ENCODE data around the gene AMIGO1.

The AMIGO1 gene

DNA sequence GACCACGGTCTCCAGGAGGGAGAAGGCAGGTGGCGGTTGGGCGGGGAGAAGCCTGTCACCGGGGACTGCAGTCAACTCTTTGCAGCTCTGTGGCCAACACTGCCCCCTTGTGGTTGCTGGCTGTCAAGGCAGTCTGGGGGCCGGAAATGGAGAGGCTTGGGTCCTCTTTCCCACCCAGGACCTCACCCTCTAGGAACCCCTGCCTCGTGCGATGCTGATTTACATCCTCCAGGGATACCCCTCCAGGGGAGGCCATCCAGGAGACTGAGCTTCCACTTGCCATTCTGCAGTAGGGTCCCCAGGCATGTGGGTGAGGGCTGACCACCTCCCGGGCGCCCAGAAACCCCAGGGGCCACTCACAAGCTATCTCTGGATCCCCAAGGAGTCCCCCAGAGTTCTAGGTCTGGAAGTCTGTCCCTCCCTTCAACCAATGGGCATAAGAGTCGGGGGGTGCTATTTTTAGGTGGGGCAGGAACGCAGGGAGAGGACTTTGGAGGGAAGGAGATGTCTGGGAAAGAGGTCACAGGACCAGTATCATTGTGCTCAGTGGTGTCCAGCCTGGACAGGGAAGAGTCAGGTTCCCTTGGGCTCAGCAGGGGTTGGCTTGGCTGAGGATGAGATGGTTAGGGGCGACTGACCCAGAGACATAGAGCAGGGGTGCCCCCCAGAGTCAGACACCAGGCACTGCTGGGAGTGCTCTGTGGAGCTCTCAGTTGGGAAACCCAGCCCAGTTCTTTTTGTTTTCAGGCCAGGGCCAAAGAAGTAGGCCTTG, 23.0 kb upstream of the AMIGO1 start:
- peak; percentile 88 for DNase-seq (ENCODE audit: low read depth)

DNA sequence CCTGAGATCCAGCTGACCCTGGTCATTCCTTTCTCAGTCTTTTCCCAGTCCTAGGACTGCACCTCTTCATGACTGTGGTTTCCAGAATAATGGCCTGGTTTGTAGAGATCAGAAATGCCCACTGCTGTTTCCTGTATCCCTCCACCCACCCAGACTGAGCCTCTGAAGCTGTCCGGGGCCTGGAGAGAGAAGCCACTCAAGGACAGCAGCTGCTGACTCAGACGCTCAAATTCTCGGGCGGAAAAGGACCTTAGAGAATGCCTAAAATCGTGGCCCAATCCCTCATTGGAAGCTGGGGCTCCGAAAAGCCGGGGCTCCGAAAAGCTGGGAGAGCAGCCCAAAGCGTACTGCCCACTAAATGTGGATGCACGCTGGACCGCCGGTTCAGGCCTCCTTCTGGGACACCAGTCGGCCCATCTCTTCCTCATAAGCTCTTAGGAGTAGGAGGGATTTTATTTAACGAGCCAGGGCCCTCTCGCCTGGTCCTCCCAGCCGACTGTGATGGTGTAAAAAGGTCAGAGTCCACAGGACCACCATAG, 22.4 kb upstream of the AMIGO1 start:
- no peak for DNase-seq (ENCODE audit: low read depth)

DNA sequence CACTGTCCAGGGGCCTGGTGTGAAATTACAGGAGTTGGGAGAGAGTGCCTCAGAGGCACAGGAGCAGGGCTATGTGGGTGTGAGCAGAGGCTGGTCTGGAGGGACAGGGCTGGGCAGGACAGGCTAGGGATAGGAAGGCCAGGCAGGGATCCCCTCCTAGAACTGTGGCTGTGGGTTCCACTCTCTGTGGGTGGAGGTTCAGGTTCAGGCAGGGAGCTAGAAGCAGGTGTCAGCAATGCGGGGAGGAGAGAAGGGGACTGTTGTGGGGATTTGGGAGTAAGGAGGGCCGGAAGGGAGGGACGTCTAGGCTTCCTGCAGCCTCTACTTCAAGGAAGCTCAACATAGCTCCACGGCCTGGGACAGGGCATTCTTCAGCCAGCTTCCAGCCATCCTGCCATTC, 21.9 kb upstream of the AMIGO1 start:
- no peak for DNase-seq (ENCODE audit: low read depth)

DNA sequence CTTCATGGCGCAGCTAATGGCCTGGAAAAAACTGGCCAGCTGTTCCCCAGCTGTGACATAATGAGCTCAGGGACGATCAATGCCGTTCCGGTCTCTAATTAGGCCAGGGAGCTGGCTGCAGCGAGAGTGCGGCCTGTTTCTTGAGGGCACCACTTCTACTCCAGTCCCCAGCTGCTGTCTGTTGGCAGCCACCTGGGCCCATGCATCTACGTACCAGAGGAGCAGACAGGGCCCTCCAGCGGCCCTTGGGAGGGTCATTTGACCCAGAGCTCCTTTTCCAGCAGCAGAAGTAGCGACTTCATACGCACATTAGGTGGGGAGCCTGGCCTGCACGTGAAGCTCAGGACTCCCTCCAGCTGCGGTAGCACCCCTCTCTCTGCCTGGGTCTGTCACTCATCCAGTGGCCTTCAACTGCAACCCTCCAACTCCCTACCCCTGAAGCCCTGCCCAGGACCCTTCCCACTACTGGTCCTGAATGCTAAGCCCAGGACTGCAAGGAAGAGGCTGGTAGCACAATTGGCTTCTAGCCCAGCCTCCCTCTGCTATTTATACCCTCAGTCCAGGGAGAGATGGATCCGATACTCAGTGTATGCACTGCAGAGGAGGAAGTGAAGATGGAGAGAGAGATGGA, 21.0 kb upstream of the AMIGO1 start:
- no peak for DNase-seq (ENCODE audit: low read depth)

DNA sequence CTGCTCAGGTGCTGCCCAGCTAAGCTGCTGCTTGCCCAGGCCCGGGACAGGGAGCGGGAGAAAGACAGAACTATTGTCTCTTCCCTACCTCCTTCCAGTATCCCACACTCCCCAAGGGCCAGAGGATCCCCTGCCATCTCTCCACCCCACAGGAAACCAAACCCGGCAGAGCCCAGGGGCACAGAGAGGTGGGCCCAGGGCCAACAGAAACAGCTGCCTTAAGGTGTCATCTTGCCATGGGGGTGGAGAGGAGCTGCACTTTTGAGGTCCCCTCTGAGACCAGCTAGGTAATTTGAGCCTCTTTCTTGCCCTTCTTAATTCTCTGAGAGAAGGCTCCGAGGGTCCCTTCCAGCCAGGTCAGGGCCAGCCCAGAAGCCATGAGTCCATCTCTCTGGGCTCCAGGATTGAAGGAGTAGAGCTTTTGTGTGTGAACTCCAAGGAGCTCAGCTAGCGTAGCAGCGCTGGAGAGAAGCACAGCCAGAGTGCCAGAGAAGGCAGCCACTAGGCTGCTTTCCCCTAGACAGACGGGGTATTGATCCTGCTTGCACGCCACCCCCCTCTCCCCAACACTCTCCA, 20.4 kb upstream of the AMIGO1 start:
- DNase-seq (ENCODE audit: low read depth) = no peak

DNA sequence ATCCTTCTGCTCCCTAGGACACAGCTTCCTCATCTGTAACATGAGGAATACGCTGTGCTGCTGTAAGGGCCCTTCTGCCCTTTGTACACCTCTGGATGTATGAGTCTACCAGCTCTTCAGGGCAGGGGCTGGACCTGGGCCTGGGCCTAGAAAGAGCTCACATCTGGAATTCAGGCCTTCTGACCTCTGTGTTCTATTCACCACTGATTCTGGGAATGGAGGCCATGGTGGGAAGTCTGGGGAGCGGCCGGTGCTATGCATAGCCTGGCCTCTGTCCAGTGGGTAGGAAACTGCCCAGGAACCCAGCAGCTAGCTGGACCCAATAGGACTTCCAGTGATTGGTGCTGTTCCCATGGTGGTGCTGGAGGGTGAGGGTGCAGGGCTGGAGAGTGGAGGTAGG, 19.2 kb upstream of the AMIGO1 start:
- DNase-seq (ENCODE audit: low read depth) = no peak

DNA sequence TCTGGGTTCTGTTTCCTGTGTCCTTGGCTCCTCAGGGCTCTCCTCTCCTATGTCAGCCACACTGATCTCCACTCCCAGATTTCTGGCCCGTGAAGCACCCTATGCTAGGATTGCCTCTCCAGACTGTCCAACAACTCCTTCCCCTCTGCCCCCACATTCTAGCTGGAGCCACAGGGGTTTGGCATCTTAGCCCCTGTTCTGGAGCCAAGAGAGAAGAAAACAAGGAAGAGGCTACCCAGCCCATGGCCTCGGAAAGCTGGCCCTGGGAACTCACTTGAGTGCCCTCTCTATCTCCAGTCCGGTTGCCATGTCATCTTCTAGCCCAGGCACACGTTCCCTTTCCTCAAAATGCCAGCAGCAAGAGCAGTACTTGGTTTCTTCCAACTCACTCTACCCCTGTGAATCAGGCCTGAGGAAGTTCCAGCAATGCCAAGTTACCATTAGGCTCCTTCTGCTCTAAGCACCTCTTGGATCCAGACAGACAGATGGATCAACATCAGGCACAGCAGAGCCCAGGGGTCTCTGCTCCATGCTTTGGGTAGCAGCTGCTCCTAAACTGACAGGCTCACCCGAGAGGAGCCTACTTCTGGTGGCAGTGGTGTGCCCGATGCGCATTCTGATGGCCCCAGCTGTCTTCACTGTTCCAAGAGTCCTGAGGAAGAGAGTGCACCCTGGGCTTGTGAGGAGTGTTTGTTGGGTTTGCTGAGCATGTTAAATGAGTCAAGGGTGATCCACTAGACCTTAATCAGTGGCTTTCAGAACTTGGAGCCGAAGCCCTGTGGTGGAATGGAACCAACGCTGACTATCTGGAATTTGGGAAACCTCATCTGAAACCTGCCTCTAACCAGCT, 18.5 kb upstream of the AMIGO1 start:
- DNase-seq (ENCODE audit: low read depth) = no peak

DNA sequence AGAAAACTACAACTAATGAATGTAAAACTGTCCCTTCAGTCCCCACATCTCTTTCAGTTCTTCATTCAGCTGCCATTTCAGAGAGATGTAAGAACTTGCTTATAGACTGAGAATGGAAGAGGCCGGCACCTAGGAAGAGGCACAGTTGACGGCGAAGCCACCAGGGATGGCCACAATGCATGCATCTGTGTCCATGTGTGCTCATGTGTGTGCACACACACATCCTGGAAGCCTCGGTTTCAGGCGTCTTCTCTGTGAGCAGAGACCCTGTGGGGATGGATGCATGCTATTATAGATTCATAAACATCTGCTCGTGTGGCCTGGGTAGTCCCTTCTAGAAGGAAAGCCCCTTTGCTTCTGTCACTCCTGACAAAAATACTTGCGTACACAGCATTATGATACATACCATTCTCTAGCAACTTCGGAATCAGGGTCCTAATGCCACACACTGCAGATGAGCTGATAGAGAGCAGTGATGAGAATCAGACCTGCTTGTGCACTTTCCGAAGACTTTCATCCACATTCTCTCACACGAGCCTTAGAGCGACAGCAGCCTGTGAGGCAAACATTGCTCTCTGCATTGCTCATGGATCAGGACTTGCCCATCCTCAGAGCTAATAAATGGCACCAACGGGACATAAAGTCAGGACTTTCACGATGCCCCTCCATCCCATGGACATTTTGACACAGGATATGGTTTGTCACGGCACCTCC, 17.7 kb upstream of the AMIGO1 start:
- DNase-seq (ENCODE audit: low read depth) = no peak

DNA sequence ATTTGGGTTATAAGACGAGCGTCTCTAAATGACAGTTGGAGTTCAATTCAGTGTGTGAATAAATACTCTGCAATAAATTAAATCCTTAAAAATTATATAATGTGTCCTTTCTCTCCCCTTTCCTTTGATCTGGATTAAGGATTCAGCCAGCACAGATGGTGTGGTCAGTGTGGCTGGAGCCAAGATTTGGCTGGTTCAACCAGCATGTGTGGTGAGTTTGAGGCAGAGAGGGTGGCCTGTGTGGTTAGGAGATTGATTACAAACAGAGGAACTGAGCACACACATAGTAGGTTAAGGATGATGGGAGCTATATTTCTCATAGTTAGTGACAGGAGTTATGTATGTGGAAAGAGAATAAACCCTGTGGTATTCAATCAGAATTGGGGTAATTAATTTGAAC, 14.2 kb upstream of the AMIGO1 start:
- no peak for DNase-seq (ENCODE audit: low read depth)

DNA sequence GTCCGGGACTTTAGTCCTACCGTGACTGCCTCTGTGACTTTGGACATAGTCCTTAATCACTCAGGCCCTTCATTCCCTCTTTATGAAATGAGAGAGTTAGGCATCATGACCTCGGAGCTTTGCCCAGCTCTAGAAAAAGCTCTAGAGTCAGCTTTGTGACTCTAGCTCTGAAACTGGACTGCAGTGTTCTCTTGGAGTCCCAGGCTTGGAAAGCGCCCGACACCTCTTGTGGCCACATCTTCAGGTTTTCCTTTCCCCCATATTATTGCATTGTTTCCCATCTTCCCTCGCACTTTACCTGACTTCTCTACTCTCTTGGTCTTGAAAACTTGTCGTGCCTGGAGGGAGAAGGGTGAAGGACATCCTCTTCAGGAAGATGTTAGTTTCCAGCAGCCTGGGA, 12.5 kb upstream of the AMIGO1 start:
- no peak for DNase-seq (ENCODE audit: low read depth)

DNA sequence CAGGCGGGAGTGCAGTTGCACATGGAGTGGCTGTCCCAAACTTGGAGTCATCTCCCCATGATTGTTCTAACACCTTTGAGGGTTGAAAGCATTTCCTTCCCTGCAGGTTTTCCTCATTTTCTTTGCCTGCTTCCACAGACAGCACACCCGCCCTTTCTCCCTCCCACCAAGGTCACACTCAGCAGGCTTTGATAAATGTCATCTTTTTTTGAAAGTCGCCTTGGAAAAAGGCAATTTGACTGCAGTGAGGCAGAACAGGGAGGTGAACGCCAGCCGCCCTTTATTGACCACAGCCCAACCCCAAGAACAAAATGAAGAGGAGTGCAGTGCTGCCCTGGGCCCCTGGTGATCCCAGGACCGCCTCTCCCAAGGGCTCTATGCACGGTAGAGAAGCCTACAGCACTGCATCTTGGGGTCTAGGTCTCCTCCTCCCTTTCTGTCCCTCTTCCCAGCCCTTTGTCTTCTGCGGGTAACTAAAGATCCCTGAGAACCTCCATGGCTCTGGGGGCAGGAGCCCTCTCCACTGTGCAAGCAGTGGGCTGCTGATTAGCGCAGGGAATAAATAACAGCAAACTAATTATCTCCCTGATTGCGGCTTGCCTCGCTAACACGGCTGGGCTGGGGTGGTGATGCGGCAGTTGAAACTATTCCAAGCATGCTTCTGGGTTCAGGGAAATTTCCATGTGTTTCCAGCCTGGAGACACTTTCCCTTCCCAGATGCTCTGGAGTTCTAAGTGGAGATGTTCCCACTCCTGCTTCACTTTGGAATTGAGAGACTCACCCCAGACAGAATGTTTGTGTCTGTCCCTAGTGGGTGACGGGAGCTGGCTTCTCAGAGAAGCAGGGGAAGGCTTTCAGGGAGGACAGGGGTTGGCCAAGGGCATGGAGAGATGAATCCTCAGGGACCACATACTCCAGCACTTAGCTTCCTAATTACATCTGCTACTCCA, 11.8 kb upstream of the AMIGO1 start:
- DNase-seq (ENCODE audit: low read depth) = no peak

DNA sequence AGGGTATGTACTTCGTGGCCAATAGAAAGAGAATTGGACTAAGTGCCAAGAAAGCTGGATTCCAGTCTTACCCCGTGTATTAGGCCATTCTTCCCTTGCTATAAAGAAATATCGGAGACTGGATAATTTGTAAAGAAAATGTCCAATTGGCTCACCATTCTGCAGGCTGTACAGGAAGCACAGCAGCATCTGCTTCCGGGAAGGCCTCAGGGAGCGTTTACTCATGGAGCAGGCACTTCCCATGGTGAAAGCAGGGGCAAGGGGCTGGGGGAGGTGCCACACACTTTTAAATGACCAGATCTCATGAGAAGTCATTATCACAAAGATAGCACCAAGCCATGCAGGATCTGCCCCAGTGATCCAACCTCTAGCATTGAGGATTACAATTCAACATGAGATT, 7.8 kb upstream of the AMIGO1 start:
- DNase-seq (ENCODE audit: low read depth) = no peak

DNA sequence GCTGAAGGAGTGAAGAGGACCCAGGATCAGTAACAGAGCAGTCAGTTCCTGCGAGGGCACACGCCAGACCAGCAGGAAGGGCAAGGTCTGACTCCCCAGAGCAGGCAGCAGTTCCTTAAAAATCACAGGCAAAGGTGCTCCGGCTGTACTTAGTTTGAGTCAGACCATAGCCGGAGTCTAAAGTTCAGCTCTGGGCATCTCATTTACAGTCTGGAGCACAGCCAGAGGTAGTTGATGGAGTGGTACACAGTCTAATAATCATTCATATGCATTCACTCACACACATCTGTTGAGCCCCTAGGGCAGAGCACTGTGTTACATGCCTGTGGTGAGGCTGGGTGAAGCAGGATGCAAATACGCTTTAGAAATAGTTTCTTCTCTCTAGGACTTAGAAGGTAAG, 7.3 kb upstream of the AMIGO1 start:
- DNase-seq (ENCODE audit: low read depth) = no peak

DNA sequence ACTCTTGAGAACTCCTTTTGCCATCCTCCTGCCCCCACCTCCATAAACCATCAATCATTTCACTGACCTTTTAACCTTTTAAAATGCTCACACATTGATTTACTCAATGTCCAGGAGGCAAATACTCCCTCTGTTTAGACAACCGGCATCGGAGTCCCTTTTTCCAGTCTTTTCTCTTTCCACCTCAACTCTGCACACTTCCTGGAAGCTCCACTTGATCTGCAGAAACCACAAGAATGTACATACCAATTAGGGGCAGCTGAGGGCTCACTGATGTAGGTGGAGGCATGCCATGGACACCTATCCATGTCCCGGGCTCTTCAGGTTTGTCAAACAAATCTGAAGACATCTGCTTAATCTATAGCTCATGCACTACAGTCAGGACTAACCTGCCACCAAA, 5.3 kb upstream of the AMIGO1 start:
- no peak for DNase-seq (ENCODE audit: low read depth)

DNA sequence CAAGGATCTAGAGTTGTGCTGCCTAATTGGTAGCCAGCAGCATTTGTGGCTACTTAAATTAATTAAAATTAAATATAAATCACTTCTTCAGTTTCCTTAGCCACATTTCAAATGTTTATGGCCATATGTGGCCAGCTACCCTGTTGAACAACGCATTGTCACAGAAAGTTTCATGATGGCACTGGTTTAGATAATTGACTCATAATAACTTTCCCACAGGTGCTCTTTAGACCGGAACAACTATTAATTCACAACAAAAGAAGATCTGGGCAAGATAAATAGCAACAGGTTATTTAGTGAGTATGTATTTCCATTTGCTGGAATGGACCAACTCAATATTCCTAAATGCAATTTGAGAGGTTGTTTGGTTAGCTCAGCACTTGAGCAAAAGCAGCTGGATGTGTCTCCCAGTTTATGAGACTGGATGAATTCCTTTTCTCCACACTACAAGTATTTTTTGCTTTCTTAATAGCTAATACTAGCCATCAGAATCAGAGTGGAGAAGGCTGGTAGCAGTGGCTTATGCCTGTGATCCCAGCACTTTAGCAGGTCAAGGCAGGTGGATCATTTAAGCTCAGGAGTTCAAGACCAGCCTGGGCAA, 3.7 kb upstream of the AMIGO1 start:
- no peak for DNase-seq (ENCODE audit: low read depth)

DNA sequence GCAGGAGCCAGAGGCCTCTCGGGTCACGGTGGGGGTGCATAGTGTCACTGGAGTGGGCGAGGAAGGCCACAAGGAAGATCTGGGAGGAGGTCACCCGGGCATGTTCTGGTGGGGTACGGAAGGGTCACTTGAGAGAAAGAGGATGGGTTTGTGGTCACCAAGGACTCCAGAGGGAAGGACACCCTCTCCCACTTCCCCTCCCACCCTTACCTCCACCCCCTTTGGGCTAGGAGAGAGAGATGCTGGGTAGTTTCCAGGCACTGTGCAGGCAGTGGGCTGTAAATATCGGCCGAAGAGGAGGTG, 703 bp downstream of the AMIGO1 start:
- no peak for DNase-seq (ENCODE audit: low read depth)

DNA sequence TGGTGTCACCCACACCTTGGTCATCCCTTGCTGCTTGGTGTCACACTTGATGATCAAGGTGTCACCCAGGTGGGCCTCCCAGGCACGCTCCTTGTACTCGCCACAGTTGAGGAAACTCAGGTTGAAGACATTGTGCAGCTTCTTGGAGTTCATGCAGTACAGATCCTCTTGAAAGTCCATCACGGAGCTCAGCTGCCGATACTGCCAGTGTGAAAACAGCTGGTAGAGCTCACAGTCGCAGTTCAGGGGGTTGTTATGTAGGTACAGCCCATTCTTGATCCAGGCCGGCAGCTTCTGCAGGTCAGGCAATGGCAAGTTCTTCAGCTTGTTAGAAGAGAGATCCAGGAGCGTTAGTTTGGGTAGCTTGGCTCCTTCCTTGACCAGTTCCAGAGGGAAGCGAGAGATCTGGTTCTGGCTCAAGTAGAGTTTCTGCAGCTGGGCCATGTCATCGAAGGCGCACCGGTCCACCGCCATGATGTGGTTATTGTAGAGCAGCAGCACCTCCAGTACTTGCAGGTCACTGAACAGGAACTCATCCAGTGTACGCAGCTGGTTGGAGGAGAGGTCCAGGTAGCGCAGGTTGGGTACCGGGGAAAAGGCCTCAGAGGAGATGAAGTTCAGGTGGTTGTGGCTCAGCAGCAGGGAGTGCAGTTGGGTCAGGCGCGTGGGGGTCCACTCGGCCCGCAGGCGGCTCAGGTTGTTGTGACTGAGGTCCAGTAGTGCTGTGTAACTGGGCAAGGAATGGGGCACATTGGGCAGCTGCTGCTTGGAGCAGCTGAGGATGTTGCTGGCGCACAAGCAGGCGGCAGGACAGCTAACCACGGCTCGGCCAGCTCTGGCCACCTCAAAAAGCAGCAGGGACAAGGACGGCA, 1.3 kb downstream of the AMIGO1 start:
- no peak for DNase-seq (ENCODE audit: low read depth)

DNA sequence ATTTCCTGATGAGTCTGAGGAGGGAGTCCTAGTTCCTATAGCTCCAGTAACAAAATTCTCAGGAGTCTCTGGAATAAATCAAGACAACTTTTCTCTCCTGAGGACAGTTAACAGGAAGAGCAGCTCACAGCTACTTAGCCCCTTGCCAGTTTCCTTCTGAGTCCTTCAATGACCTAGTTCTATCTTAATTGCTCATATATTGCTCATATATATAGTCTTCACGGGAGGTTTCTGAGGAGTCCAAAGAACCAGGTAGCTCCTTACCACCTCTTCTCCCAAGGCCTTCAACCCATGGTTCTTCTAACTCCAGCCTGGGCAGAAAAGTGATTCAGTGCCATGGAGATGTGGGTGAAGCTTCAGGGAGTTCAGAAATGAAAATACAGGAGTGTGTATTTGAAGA, 4.6 kb downstream of the AMIGO1 start:
- no peak for DNase-seq (ENCODE audit: low read depth)

DNA sequence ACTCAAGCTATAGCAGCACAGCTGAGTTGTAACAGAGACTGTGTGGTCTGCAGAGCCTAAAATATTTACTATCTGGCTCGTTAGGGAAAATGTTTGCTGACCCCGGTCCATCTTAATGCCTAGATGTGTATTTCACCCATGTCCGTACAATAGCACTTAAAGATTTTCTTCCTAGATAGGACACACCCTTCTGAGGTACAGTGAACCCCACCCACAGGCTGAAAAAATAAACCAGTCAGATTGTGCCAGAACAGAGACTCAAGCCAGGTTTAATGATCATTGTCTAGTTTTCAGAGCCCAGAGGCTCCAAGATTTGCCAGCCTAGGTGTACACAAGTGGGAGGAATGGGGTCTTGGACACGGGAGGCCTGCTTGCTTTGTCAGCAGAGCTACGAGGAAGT, 5.6 kb downstream of the AMIGO1 start:
- DNase-seq (ENCODE audit: low read depth) = no peak

All from activated T-cell treated with anti-CD3 and anti-CD28 coated beads for 24 hours (primary cell).